Astrocyte of the cerebellum (primary cell): ENCODE results near the gene SMARCA1.

Experiments
- DNase-seq: peaks from one replicate; pipeline ENCODE4 v3.0.0-alpha.2; 2011; ENCODE audit warnings: low read depth
- H3K4me3 ChIP-seq: 2 replicates; pipeline ENCODE4 v1.5.1; 2011; ENCODE audit warnings: mild to moderate bottlenecking, low read depth, low read length, moderate library complexity
- CTCF ChIP-seq: IDR thresholded peaks from 2 replicates; pipeline ENCODE4 v1.5.1; 2012; ENCODE audit warnings: low read length, low read depth, moderate library complexity, mild to moderate bottlenecking; ENCODE audit errors: missing control alignments
- in situ Hi-C: cut with HindIII; loops from 2 replicates; pipeline ENCODE4 v1.10.0; 2017; ENCODE audit warnings: low sequenced_read_pairs

Gene SMARCA1

DNA sequence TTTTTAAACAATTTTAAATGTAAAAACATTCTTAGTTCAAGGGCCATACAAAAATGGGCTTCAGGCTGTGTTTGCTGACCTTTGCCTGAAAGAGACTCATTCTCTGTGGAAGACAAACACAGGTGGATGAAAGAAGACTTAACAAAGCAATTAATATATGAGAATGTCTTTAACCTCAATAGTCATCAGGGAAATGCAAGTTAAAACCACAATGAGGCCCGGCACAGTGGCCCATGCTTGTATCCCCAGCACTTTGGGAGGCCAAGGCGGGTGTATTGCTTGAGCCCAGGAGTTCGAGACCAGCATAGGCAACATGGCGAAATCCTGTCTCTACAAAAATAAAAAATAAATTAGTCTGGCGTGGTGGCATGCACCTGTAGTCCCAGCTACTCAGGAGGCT, 7.1 kb upstream of the SMARCA1 start:
- H3K4me3 ChIP-seq: no peak overlapping the region
- in situ Hi-C loops: no loop called here
- TF ChIP-seq CTCF: no peak
- no peak for DNase-seq

DNA sequence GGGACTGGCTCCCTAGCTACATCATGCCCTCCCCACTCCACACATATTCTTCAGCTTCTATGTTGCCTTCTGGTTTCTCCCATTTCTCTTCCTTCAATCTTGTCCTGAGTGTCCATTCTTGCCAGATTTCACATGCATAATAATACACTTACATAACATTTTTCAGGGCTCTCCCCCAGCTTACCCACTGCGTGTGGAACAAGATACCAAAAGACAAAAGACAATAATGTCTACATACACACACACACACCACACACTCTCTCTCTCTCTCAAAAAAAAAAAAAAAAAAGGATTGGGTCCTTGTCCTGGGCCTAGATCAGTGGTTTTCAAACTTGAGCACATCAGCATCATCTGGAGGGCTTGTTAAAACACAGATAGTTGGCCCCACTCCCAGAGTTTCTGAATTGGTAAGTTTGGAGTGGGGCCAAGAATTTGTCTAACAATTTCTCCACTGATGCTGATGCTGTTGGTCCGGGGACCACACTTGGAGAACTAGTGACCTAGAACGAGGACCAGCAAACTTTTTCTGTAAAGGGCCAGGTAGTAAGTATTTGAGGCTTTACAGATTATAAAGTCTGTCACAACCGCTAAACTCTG, 6.5 kb upstream of the SMARCA1 start:
- peak; percentile 46 for DNase-seq
- TF ChIP-seq CTCF: no peak
- in situ Hi-C loops: no loop called here
- H3K4me3 ChIP-seq: no peak overlapping the region

- no peak overlapping the region for H3K4me3 ChIP-seq
- no peak for TF ChIP-seq CTCF
- in situ Hi-C loops: no loop called here
- no peak for DNase-seq
Observed at GRCh38 chrX:129525896-129526295, 2.6 kb upstream of the SMARCA1 start.

DNA sequence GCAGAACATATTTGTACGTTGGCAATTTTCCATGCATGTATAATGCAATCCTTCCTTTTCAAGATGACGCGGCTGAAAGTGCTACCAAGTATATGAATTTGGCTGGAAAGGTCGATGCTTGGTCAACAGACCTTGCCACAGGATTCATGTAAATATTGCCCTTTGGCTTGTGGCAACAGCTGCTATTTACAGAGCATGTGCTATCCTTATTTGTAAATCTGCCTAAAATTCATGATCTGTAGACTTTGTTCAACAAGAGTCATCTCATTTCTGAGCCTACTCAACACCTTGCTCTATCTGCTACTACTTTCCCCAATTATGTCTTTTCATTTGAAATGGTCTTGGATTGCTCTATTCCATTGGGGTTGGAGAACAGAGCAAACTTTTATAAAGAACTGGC, 1.9 kb upstream of the SMARCA1 start:
- no peak for DNase-seq
- no peak for TF ChIP-seq CTCF
- in situ Hi-C loops: no loop called here
- no peak overlapping the region for H3K4me3 ChIP-seq

- no peak overlapping the region for H3K4me3 ChIP-seq
- in situ Hi-C loops: no loop called here
- no peak for TF ChIP-seq CTCF
- DNase-seq: no peak
Observed at GRCh38 chrX:129524250-129524850, 1.1 kb upstream of the SMARCA1 start.

DNA sequence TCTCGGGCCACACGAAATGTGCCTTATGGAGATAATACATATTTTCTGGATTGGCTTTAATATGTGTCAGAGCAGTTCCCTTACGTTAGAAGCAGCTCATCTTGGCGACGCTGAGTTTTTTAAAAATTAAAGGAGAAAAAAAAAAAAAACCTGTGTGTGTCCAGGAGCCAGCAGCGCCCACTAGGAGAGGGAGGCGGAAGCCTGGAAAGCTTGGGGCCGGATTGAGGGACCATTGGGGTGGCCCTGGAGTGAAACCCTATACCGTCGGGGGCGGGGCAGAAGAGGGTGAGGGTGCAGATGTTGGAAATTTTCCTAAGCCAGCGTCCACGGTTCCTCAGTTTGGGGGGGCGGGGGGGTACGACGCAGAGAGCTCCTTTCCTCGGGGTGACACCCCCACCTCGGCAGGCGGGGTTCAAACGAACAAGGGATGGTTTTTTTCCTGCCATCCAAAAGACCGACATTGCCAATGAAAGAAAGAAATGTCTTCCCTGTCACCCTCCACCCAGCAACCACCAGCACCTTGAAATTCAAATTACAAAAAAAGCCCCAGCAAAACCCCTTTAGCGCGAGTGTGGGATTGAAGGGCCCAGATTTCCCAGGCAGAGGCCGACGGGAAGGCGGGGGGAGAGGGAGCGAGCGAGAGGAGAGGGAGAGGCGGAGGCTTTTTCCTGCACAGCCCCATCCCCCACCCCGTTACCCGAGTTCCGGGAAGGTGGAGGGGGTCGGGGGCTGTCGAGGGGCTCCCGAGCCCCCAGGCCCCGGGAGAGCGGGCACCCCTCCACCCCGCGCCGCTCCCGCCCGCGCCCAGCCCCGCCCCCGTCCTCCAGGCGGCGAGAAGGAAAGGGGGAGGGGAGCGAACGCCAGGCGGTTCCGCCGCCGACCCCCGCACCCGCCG, 859 bp downstream of the SMARCA1 start:
- in situ Hi-C loops: no loop called here
- no peak for TF ChIP-seq CTCF
- peak overlapping the region; percentile 74 for H3K4me3 ChIP-seq
- DNase-seq: no peak
